Mononuclear cell (primary cell): Measurements from ENCODE around the gene FHL2. TPM values are rescaled to one million over a fixed set of nuclear protein-coding genes. Genes with fewer than 3 reads are reported as not detected.

ENCODE experiments used
- H3K27me3 ChIP-seq: 2 replicates; pipeline ENCODE4 v1.6.0; 2011; ENCODE audit warnings: low read length, control low read depth; ENCODE audit not compliant: insufficient read depth
- H3K4me1 ChIP-seq: 2 replicates; pipeline ENCODE4 v1.5.1; 2011; ENCODE audit warnings: mild to moderate bottlenecking, low read length, control low read depth; ENCODE audit not compliant: insufficient read depth
- H3K4me3 ChIP-seq: 2 replicates; pipeline ENCODE4 v1.5.1; 2011; ENCODE audit warnings: mild to moderate bottlenecking, low read length, moderate library complexity
- H3K9me3 ChIP-seq: 2 replicates; pipeline ENCODE4 v1.5.1; 2011; ENCODE audit warnings: low read depth, mild to moderate bottlenecking, control low read depth, low read length
- total RNA-seq: library from RNA; depleted of rRNA; stranded (reverse); fragments of >200 nt; gene quantifications from one replicate; pipeline ENCODE4 v1.2.3, GENCODE V29; 2012

FHL2 gene
- total RNA-seq, 1 donor = 2.2 TPM

DNA sequence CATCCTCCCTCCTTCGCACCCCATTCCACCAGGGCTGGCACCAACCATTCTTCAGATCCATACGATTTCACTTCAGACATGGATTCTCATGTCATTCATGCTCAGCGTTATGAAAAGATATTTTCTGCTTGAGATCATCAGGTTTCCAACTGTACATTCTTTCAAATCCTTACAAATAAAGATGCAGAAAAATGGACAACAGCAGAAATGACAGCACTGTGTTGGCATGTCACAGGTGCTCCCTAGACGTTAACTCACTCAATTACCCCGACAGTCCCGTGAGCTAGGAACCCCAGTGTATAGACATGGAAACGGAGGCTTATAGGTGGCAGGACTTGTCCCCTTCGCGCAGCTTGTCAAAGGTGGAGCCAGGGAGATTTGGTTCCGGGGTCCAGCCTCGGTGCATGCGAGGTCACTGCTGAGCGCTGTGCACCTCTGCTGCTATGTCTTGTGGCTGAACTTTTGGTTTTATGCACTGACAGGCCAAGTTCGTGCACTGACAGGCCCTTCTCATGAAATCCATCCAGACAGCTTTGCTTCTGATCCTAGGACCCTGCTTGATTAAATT, 17.7 kb downstream of the FHL2 start:
- no peak overlapping the region for H3K4me3 ChIP-seq
- H3K27me3 ChIP-seq = no peaks in the 10 kb centered on the region
- H3K9me3 ChIP-seq = no peaks in the 10 kb centered on the region
- peaks cover 9% of the 10 kb centered on the region for H3K4me1 ChIP-seq

DNA sequence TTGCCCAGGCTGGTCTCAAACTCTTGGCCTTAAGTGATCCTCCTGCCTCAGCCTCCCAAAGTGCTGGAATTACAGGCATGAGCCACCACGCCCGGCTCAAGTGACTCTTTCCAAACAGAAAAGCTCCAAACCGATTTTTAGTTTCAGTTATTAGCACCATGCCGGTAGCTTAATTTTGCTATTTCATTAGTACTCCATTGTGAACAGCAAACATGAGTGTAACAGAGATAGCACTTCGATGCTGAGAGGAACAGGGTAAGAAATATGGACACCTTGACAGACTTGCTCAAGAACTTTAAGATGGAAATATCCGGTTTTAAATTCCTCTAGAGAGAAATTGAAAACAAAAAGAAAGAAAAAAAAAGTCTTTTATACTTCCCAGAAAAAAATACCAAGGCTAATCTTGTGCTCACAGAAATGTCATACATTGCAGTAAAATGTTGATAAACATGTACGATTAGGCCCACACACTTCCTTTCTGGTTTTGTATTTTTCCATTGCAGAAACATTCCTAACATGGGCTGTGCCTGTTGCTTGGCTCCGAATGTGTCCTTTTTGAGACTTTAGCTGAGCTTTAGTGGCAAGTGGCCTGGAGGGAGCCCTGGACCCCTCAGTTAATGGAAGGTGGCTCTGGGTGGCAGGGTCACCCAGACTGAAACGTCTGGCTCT, 18.3 kb downstream of the FHL2 start:
- H3K4me1 ChIP-seq = peaks cover 9% of the 10 kb centered on the region
- H3K9me3 ChIP-seq = no peaks in the 10 kb centered on the region
- H3K27me3 ChIP-seq = no peaks in the 10 kb centered on the region
- H3K4me3 ChIP-seq = no peak overlapping the region

DNA sequence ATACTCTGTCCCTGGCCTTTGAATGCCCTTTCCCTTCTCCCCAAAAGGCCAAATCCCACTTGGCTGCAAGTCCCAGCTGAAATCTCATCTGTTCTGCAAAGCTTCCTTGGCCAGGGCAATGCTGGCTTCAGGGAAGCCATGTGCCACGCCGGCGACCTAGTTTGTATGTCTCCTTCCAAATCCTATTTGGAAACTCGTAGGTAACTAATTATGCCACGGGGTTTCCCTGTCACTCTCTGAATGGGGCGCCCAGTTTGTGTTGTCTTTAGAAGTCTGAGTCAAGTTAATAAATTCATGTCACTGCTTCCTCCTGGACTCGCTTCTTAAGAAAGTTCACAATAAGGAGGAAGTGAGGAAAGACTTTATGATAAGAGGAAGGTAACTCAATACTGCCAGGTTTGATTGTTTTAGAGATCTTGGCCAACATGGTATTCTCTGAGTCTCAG, 19.1 kb downstream of the FHL2 start:
- H3K4me1 ChIP-seq = peaks cover 9% of the 10 kb centered on the region

DNA sequence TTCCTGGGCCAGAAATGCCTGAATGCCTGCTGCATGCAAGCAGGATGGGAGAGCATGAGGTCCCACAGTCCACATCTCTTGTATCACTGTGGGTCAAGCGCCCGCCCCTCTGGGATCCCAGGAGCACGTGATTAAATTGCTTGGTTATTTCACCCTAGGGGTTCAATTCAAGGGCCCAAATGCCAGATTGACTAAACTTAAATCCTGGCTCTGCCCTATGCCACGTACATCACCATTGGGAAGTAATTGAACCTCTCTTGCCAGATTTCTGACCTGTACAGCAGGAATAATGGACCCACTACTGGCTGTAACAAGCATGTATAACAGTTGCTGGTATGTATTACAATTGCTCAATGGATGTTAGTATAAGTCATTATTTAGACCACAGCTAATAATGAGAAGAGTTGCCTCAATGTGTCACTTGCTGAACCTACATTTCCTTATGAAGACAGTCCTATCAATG, 19.9 kb downstream of the FHL2 start:
- Histone ChIP-seq H3K9me3 (no peaks in the 10 kb centered on the region), H3K4me3 (no peak overlapping the region), H3K4me1 (peaks cover 9% of the 10 kb centered on the region), H3K27me3 (no peaks in the 10 kb centered on the region)

More for the DNA sequence above, 19.1 kb downstream of the FHL2 start:
- H3K9me3 ChIP-seq = no peaks in the 10 kb centered on the region
- no peak overlapping the region for H3K4me3 ChIP-seq
- H3K27me3 ChIP-seq = no peaks in the 10 kb centered on the region

DNA sequence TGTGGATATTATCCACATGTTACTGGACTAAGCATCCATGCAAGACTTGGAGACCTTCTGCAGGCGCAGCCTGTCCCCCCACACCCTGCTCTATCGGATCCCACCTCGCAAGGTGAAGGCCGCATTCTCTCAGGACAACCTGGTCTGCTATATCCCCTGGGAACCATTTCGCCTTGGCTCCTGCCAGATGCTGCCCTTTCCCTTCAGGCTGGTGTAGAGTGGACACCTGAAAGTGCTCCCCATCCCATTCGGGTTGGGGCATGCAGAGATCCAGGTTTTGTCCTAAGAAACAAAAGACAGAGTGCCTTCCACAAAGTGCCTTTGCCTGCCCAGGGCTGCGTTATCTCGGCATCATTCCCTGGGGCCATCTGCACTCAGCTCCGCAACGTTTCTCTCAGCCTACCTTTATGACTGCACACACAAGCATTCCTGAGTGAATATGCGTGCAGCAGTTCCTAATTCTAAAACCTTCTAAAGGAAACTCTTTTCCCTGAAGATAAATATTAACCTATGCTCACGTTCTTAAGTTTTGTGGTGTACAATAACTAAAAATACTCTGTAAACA, 20.5 kb downstream of the FHL2 start:
- no peaks in the 10 kb centered on the region for H3K9me3 ChIP-seq
- no peaks in the 10 kb centered on the region for H3K27me3 ChIP-seq

DNA sequence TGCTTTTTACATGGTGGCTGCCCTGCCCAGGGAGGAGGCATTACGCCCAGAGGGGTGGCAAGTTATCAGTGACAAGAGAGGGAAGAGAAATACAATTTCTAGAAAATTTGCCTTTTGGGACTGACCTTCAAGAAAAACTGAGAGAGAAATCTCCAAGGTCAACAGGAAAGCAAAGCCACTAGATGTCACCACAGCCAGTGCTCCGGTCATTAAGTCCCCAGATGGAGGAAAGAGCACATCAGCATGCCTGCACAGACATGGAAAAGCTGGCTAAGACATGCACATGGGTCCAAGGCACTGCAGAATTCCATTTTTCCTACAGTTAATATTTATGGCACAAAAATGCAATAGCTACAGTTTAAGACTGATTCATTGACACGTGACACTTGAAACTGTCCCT, 21.0 kb downstream of the FHL2 start:
- Histone ChIP-seq H3K9me3 (no peaks in the 10 kb centered on the region), H3K27me3 (no peaks in the 10 kb centered on the region), H3K4me3 (no peak overlapping the region), H3K4me1 (peaks cover 6% of the 10 kb centered on the region)

More for the DNA sequence above, 20.5 kb downstream of the FHL2 start:
- H3K4me3 ChIP-seq = no peak overlapping the region
- peaks cover 6% of the 10 kb centered on the region for H3K4me1 ChIP-seq

DNA sequence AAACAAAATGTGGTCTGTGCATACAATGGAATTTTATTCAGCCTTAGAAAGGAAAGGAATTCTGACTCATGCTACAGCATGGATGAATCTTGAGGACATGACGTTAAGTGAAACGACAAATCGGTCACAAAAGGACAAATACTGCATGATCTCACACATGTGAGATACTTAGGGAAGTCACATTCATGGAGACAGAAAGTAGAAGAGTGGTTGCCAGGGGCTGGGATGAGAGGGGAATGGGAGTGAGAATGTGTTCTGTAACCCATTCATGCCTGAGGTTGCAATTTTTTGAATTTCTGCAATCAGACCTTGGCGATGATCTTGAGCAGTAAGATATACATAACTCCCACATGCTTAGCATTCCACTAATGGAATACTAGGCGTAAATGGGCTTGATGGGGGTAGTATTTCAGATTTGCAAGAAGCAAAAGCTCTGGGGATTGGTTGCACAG, 22.0 kb downstream of the FHL2 start:
- peaks cover 6% of the 10 kb centered on the region for H3K4me1 ChIP-seq
- H3K4me3 ChIP-seq = no peak overlapping the region
- H3K27me3 ChIP-seq = no peaks in the 10 kb centered on the region
- no peaks in the 10 kb centered on the region for H3K9me3 ChIP-seq

DNA sequence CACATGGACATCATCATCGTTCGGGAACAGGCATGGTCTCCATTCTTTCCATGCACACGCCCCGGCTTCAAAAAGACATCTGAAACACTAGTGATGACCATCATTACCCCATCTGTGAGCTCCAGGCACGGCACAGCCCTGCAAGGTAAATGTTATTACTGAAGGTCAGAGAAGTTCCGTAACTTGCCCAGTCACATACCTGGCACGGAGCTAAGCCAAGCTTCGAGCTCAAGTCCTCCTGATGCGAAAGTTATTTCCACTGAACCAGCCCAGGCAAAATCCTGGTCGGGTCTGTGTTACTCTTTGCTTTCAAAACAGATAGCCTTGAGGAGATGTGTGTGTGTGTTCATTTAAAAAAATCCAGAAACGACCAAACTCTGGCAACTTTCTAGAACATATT, 22.8 kb downstream of the FHL2 start:
- no peaks in the 10 kb centered on the region for H3K9me3 ChIP-seq
- H3K4me3 ChIP-seq = no peak overlapping the region
- peaks cover 6% of the 10 kb centered on the region for H3K4me1 ChIP-seq
- no peaks in the 10 kb centered on the region for H3K27me3 ChIP-seq

DNA sequence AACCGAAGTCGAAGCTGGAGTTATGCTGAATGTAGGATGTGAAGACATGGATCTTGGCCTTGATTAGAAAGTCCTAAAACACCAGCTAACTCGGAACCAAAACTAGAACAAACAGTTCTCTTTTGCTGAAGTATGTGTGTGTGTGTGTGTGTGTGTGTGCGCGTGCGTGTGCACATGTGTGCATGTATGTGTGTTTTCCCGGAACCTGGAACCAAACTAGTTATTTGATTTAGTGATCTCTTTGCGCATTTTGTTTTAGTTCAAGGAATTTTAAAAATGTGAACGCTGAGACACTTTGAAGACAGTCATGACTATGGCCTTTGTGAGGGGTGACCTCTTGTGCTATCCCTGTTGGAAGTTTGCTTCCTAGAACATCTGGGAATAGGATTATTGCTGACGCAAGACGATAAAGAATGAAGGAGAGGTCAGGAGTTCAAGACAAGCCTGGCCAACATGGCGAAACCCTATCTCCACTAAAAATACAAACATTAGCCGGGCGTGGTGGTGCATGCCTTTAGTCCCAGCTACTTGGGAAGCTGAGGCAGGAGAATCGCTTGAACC, 23.8 kb downstream of the FHL2 start:
- no peak overlapping the region for H3K4me3 ChIP-seq
- peaks cover 7% of the 10 kb centered on the region for H3K4me1 ChIP-seq
- no peaks in the 10 kb centered on the region for H3K27me3 ChIP-seq
- no peaks in the 10 kb centered on the region for H3K9me3 ChIP-seq

DNA sequence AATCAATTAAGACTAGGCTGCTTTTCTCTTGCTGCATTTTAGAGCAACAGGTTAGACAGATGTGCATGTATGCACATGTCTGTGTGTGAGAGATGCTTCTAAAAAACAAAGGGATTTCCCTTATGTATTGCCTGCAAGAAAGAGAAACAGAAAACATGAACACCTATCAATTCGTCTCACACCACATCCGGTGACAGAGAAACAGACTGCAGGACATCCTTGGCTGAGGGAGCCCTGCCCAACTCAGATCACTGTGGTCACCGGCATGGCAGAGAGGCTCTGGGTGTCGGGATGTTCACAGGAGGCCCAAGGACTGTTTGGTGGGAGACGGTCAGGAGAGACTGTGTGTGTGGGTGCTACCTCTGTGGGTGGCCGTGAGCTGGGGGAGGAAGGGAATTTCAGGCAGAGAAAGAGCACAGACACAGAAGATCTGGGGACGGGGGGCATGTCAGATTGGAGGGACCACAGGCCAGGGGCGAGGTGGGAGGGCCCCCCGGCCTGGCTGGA, 24.9 kb downstream of the FHL2 start:
- peaks cover 3% of the 10 kb centered on the region for H3K4me1 ChIP-seq
- no peaks in the 10 kb centered on the region for H3K27me3 ChIP-seq
- no peak overlapping the region for H3K4me3 ChIP-seq
- no peaks in the 10 kb centered on the region for H3K9me3 ChIP-seq

DNA sequence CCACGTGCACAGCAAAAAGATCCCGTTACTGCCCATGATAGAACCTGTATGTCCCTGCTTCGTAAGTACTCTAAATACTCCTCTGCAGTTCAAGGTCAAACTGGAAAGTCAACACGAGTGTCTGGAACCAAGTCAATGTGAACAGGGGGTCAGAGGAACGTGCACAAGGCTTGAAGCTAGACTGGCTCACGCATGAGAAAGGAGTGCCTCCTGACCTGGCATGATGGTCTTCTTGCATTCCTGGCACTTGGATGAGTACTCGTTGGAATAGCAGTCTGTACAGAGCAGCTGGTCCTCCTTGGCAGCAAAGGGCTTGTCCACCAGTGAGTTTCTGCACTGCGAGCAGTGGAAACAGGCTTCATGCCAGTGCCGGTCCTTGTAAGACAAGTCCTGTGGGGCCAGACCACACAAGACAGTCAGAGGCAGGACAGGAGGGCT, 25.5 kb downstream of the FHL2 start:
- Histone ChIP-seq H3K9me3 (no peaks in the 10 kb centered on the region), H3K4me3 (no peak overlapping the region), H3K4me1 (peaks cover 3% of the 10 kb centered on the region), H3K27me3 (no peaks in the 10 kb centered on the region)

DNA sequence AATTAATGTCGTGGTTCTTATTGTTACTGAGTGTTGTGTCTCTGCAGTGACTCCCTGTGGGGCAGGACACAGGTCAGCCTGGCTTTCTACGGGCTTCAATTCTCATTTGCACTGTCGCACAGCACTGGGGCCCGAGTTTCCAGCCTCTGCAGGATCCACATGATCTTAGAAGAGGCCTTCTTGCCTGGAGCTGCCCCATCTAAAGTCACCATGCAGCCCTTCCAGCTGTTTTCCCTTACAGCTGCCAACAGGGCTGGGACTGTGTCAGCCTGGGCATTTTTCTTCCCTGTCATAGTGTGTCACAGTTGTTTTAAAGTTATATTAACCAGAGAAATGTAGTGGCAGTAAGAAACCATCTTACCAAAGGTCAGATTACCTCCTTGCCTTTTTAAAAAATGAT, 27.0 kb downstream of the FHL2 start:
- H3K4me3 ChIP-seq = no peak overlapping the region
- H3K4me1 ChIP-seq = peaks cover 3% of the 10 kb centered on the region
- H3K9me3 ChIP-seq = no peaks in the 10 kb centered on the region
- no peaks in the 10 kb centered on the region for H3K27me3 ChIP-seq

DNA sequence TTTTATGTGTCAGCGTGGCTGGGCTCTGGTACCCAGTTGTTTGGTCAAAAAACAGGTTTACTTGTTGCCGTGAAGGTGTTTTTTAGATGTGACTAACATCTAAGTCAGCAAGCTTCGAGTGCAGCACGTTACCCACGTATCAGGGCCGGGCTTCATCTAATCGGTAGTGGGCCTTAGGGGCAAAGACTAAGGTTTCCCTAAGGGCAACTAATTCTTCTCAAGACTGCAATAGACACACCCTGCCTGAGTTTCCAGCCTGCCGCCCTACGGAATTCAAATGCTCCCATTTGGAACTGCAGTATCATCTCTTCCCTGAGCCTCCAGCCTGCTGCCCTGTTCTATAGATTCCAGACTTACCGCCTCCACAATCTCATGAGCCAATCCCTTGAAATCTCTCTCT, 27.7 kb downstream of the FHL2 start:
- H3K4me1 ChIP-seq = peaks cover 3% of the 10 kb centered on the region
- no peaks in the 10 kb centered on the region for H3K9me3 ChIP-seq
- no peak overlapping the region for H3K4me3 ChIP-seq
- H3K27me3 ChIP-seq = no peaks in the 10 kb centered on the region

DNA sequence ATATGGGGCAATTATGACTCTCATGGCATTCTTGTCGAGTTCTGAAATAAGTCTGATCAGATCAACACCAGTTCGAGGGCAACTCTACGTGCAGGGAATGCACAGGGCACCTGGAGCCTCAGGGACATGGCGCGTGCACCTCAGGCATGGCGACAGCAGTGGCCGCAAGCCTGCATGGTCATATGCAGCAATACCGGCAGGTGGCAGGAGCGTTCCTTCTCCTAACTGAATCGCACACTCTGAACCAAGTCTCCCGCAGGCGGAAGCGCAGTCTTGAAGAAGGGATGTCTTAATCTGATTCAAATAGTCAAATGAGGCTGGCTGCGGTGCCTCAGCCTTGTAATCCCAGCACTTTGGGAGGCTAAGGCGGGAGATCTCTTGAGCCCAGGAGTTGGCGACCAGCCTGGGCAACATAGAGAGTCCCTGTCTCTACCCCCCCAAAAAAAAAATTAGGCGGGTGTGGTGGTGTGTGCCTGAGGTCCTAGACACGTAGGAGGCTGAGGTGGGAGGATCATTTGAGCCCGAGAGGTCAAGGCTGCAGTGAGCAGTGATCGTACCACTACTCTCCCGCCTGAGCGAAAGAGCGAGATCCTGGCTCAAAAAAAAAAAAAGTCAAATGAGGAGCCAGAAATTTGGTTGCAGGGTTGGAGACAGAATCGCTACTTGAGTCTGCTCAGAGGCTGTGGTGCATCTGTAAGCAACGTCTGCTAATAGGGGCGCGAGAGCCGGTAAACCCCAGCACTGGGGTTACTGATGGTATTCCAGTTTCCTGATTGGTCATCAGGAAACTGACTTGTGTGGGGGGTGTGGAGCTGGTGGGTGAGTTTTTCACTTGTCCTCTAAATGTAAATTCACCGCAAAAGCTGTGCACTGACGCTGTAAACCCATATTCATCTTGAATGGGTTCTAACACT, 28.8 kb downstream of the FHL2 start:
- Histone ChIP-seq H3K4me1 (peaks cover 3% of the 10 kb centered on the region), H3K9me3 (no peaks in the 10 kb centered on the region), H3K4me3 (no peak overlapping the region), H3K27me3 (no peaks in the 10 kb centered on the region)
